ENCODE measurements around the gene GPR15LG. TPM values are rescaled to one million over a fixed set of nuclear protein-coding genes. Genes with fewer than 3 reads are reported as not detected.
"Not testable (repeated sequence)": the region's sequence is repeated elsewhere in the genome, so short reads cannot be mapped to it uniquely, and the experiment has no call there.

The GPR15LG gene
- total RNA-seq, 1 donor from 2014 or later = not detected

- H3K27me3 ChIP-seq (ENCODE audit: control insufficient read depth in 3 of 3, insufficient read depth in 3 of 3, low read length in 3 of 3); H3K9me3 ChIP-seq (ENCODE audit: control insufficient read depth in 3 of 3, low read length in 3 of 3); H3K4me1 ChIP-seq (ENCODE audit: control insufficient read depth in 3 of 3, insufficient read depth in 3 of 3, low read length in 3 of 3); H3K27ac ChIP-seq (ENCODE audit: low read depth, low read length); H3K4me3 ChIP-seq (ENCODE audit: low read length in 3 of 3); H3K9ac ChIP-seq (ENCODE audit: low read depth in 1 of 3, low read length in 3 of 3): not testable (repeated sequence)
- peaks cover 54 to 86% (median 81%) of the 10 kb centered on the region in 3 donors for H3K36me3 ChIP-seq (ENCODE audit: control insufficient read depth in 3 of 3, insufficient read depth in 3 of 3, low read length in 3 of 3)
These were observed 25.5 kb upstream of the GPR15LG start for GRCh38 chr10:84148006-84148597.

- H3K36me3 ChIP-seq (ENCODE audit: control insufficient read depth in 3 of 3, insufficient read depth in 3 of 3, low read length in 3 of 3) = peaks cover 41 to 90% (median 78%) of the 10 kb centered on the region in 3 donors
- no peaks in the 10 kb centered on the region for H3K4me1 ChIP-seq (ENCODE audit: control insufficient read depth in 3 of 3, insufficient read depth in 3 of 3, low read length in 3 of 3)
- H3K27me3 ChIP-seq (ENCODE audit: control insufficient read depth in 3 of 3, insufficient read depth in 3 of 3, low read length in 3 of 3) = no peaks in the 10 kb centered on the region
- H3K27ac ChIP-seq (ENCODE audit: low read depth, low read length) = no peak overlapping the region
- no peaks in the 10 kb centered on the region for H3K9me3 ChIP-seq (ENCODE audit: control insufficient read depth in 3 of 3, low read length in 3 of 3)
- no peak overlapping the region for H3K4me3 ChIP-seq (ENCODE audit: low read length in 3 of 3)
- no peak overlapping the region for H3K9ac ChIP-seq (ENCODE audit: low read depth in 1 of 3, low read length in 3 of 3)
These were observed 23.7 kb upstream of the GPR15LG start for GRCh38 chr10:84149854-84150253.

GRCh38 chr10:84152769-84153168, 20.8 kb upstream of the GPR15LG start:
- no peaks in the 10 kb centered on the region for H3K4me1 ChIP-seq (ENCODE audit: control insufficient read depth in 3 of 3, insufficient read depth in 3 of 3, low read length in 3 of 3)
- H3K36me3 ChIP-seq (ENCODE audit: control insufficient read depth in 3 of 3, insufficient read depth in 3 of 3, low read length in 3 of 3) = peaks cover 29 to 69% (median 62%) of the 10 kb centered on the region in 3 donors
- no peak overlapping the region for H3K27ac ChIP-seq (ENCODE audit: low read depth, low read length)
- no peak overlapping the region for H3K9ac ChIP-seq (ENCODE audit: low read depth in 1 of 3, low read length in 3 of 3)
- no peaks in the 10 kb centered on the region for H3K27me3 ChIP-seq (ENCODE audit: control insufficient read depth in 3 of 3, insufficient read depth in 3 of 3, low read length in 3 of 3)
- no peaks in the 10 kb centered on the region for H3K9me3 ChIP-seq (ENCODE audit: control insufficient read depth in 3 of 3, low read length in 3 of 3)
- H3K4me3 ChIP-seq (ENCODE audit: low read length in 3 of 3) = no peak overlapping the region

DNA sequence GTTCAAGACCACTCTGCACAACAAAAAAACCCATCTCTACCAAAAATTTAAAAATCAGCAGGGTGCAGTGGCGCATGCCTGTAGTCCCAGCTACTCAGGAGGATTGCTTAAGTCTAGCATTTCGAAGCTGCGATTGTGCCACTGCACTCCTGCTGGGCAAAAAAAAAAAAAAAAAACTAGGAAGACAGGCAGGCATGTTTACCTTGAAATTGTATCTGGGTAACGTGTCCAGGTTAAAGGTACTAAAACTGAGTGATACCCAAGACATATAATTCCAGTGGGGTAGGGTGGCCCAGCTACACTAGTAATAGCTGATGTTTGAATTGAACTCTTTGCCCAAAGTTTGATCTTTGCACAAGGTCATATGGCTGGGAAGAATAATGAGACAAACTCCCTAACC, 18.1 kb upstream of the GPR15LG start:
- Histone ChIP-seq H3K27me3 (ENCODE audit: control insufficient read depth in 3 of 3, insufficient read depth in 3 of 3, low read length in 3 of 3) (peaks cover 0 to 5% (median 3%) of the 10 kb centered on the region in 3 donors), H3K27ac (ENCODE audit: low read depth, low read length) (no peak overlapping the region), H3K9me3 (ENCODE audit: control insufficient read depth in 3 of 3, low read length in 3 of 3) (no peaks in the 10 kb centered on the region), H3K4me3 (ENCODE audit: low read length in 3 of 3) (no peak overlapping the region), H3K4me1 (ENCODE audit: control insufficient read depth in 3 of 3, insufficient read depth in 3 of 3, low read length in 3 of 3) (no peaks in the 10 kb centered on the region), H3K36me3 (ENCODE audit: control insufficient read depth in 3 of 3, insufficient read depth in 3 of 3, low read length in 3 of 3) (peaks cover 15 to 48% (median 38%) of the 10 kb centered on the region in 3 donors), H3K9ac (ENCODE audit: low read depth in 1 of 3, low read length in 3 of 3) (no peak overlapping the region)

- H3K4me3 ChIP-seq (ENCODE audit: low read length in 3 of 3) = no peak overlapping the region
- peaks cover 1 to 8% (median 3%) of the 10 kb centered on the region in 3 donors for H3K27me3 ChIP-seq (ENCODE audit: control insufficient read depth in 3 of 3, insufficient read depth in 3 of 3, low read length in 3 of 3)
- H3K4me1 ChIP-seq (ENCODE audit: control insufficient read depth in 3 of 3, insufficient read depth in 3 of 3, low read length in 3 of 3) = no peaks in the 10 kb centered on the region
- no peak overlapping the region for H3K27ac ChIP-seq (ENCODE audit: low read depth, low read length)
- no peak overlapping the region for H3K9ac ChIP-seq (ENCODE audit: low read depth in 1 of 3, low read length in 3 of 3)
- no peaks in the 10 kb centered on the region for H3K9me3 ChIP-seq (ENCODE audit: control insufficient read depth in 3 of 3, low read length in 3 of 3)
- H3K36me3 ChIP-seq (ENCODE audit: control insufficient read depth in 3 of 3, insufficient read depth in 3 of 3, low read length in 3 of 3) = peaks cover 10 to 43% (median 33%) of the 10 kb centered on the region in 3 donors
These were observed 17.6 kb upstream of the GPR15LG start for GRCh38 chr10:84156009-84156408.

- H3K9me3 ChIP-seq (ENCODE audit: control insufficient read depth in 3 of 3, low read length in 3 of 3) = no peaks in the 10 kb centered on the region
- H3K27ac ChIP-seq (ENCODE audit: low read depth, low read length) = no peak overlapping the region
- H3K27me3 ChIP-seq (ENCODE audit: control insufficient read depth in 3 of 3, insufficient read depth in 3 of 3, low read length in 3 of 3) = peaks cover 3 to 11% (median 6%) of the 10 kb centered on the region in 3 donors
- H3K9ac ChIP-seq (ENCODE audit: low read depth in 1 of 3, low read length in 3 of 3) = no peak overlapping the region
- no peak overlapping the region for H3K4me3 ChIP-seq (ENCODE audit: low read length in 3 of 3)
- H3K4me1 ChIP-seq (ENCODE audit: control insufficient read depth in 3 of 3, insufficient read depth in 3 of 3, low read length in 3 of 3) = no peaks in the 10 kb centered on the region
- peaks cover 8 to 37% (median 30%) of the 10 kb centered on the region in 3 donors for H3K36me3 ChIP-seq (ENCODE audit: control insufficient read depth in 3 of 3, insufficient read depth in 3 of 3, low read length in 3 of 3)
These were observed 16.8 kb upstream of the GPR15LG start for GRCh38 chr10:84156768-84157167.

- H3K27me3 ChIP-seq (ENCODE audit: control insufficient read depth in 3 of 3, insufficient read depth in 3 of 3, low read length in 3 of 3) = peaks cover 3 to 14% (median 13%) of the 10 kb centered on the region in 3 donors
- H3K9ac ChIP-seq (ENCODE audit: low read depth in 1 of 3, low read length in 3 of 3) = no peak overlapping the region
- no peak overlapping the region for H3K4me3 ChIP-seq (ENCODE audit: low read length in 3 of 3)
- no peak overlapping the region for H3K27ac ChIP-seq (ENCODE audit: low read depth, low read length)
- peaks cover 4 to 24% (median 18%) of the 10 kb centered on the region in 3 donors for H3K36me3 ChIP-seq (ENCODE audit: control insufficient read depth in 3 of 3, insufficient read depth in 3 of 3, low read length in 3 of 3)
- H3K9me3 ChIP-seq (ENCODE audit: control insufficient read depth in 3 of 3, low read length in 3 of 3) = no peaks in the 10 kb centered on the region
- no peaks in the 10 kb centered on the region for H3K4me1 ChIP-seq (ENCODE audit: control insufficient read depth in 3 of 3, insufficient read depth in 3 of 3, low read length in 3 of 3)
These were observed 15.5 kb upstream of the GPR15LG start for GRCh38 chr10:84158061-84158460.

DNA sequence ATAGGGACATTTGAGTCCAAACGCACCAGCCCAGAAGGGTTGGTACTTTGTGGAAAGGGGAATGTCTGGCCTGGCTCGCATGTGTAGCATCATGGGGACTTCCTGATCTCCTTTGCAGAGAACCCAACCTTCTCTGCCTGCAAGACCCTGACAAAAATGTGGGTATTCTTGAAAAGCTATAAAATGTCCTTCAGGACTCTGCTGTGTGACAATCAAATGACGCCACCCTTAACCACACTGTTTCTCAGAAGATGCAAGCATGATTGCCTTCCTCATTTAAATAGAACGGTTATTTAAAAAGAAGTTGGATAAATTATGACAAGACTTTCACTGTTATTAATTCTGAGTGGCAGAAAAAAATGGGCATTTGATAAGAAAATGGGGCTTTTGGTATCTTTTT, 15.1 kb upstream of the GPR15LG start:
- Histone ChIP-seq H3K4me1 (ENCODE audit: control insufficient read depth in 3 of 3, insufficient read depth in 3 of 3, low read length in 3 of 3) (no peaks in the 10 kb centered on the region), H3K9me3 (ENCODE audit: control insufficient read depth in 3 of 3, low read length in 3 of 3) (no peaks in the 10 kb centered on the region), H3K27me3 (ENCODE audit: control insufficient read depth in 3 of 3, insufficient read depth in 3 of 3, low read length in 3 of 3) (peaks cover 3 to 14% (median 13%) of the 10 kb centered on the region in 3 donors), H3K36me3 (ENCODE audit: control insufficient read depth in 3 of 3, insufficient read depth in 3 of 3, low read length in 3 of 3) (peaks cover 4 to 19% (median 13%) of the 10 kb centered on the region in 3 donors), H3K27ac (ENCODE audit: low read depth, low read length) (no peak overlapping the region), H3K9ac (ENCODE audit: low read depth in 1 of 3, low read length in 3 of 3) (no peak overlapping the region), H3K4me3 (ENCODE audit: low read length in 3 of 3) (no peak overlapping the region)

GRCh38 chr10:84159076-84159685, 14.4 kb upstream of the GPR15LG start:
- no peak overlapping the region for H3K9ac ChIP-seq (ENCODE audit: low read depth in 1 of 3, low read length in 3 of 3)
- no peaks in the 10 kb centered on the region for H3K9me3 ChIP-seq (ENCODE audit: control insufficient read depth in 3 of 3, low read length in 3 of 3)
- no peaks in the 10 kb centered on the region for H3K4me1 ChIP-seq (ENCODE audit: control insufficient read depth in 3 of 3, insufficient read depth in 3 of 3, low read length in 3 of 3)
- no peak overlapping the region for H3K27ac ChIP-seq (ENCODE audit: low read depth, low read length)
- no peak overlapping the region for H3K4me3 ChIP-seq (ENCODE audit: low read length in 3 of 3)
- H3K36me3 ChIP-seq (ENCODE audit: control insufficient read depth in 3 of 3, insufficient read depth in 3 of 3, low read length in 3 of 3) = peaks cover 4 to 13% (median 8%) of the 10 kb centered on the region in 3 donors
- H3K27me3 ChIP-seq (ENCODE audit: control insufficient read depth in 3 of 3, insufficient read depth in 3 of 3, low read length in 3 of 3) = peaks cover 3 to 17% (median 13%) of the 10 kb centered on the region in 3 donors

GRCh38 chr10:84160663-84161362, 12.8 kb upstream of the GPR15LG start:
- Histone ChIP-seq H3K4me3 (ENCODE audit: low read length in 3 of 3) (no peak overlapping the region), H3K4me1 (ENCODE audit: control insufficient read depth in 3 of 3, insufficient read depth in 3 of 3, low read length in 3 of 3) (no peaks in the 10 kb centered on the region), H3K36me3 (ENCODE audit: control insufficient read depth in 3 of 3, insufficient read depth in 3 of 3, low read length in 3 of 3) (no peaks in the 10 kb centered on the region), H3K9me3 (ENCODE audit: control insufficient read depth in 3 of 3, low read length in 3 of 3) (no peaks in the 10 kb centered on the region), H3K27me3 (ENCODE audit: control insufficient read depth in 3 of 3, insufficient read depth in 3 of 3, low read length in 3 of 3) (peaks cover 3 to 17% (median 17%) of the 10 kb centered on the region in 3 donors), H3K27ac (ENCODE audit: low read depth, low read length) (no peak overlapping the region), H3K9ac (ENCODE audit: low read depth in 1 of 3, low read length in 3 of 3) (no peak overlapping the region)

Measured in skeletal muscle tissue (tissue), 4 donors.